ENCODE data around the gene WDR12. TPM values are rescaled to one million over a fixed set of nuclear protein-coding genes. Genes with fewer than 3 reads are reported as not detected.

The WDR12 gene
- 13.8 and 20.1 TPM in 2 replicates for total RNA-seq

DNA sequence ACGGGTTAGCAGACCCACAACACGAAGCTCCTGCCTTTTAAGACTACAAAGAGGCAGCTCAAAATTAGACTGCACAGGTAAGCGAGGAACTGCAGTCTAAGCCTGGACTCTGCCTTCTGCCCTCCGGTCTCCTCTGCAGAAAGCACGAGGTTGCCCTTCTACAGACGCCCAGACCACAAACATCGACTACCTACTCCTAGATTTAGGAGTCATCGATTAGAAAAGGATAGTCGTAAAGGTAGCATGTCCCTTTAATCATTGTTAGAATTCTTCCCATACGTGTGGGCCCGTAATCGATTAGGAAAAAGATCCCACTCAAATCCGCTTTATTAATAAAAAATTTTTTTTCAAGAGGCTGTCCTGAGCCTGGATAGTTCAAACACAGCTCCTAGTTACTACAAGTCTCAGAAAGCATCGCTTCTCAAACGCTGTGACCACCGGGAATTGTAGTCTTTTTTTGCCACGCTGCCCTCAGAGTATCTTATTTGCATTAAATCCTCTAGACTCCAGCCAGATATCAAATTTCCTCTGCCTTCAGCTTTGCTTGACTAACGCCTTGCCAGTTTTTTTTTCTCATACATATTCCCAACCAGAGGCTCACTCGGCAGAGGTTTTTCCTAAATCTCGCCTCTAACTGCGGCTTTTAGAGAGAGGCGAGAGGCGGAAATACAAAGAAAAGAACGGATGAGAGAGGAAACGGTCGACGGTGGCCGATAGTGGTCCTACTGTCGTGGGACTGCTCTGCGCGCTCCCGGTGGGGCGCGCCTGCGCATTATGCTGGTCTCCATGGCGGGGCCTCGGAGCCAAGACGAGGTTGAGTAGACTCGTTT is at the start of gene WDR12, which contains the start of gene CARF:
Gene WDR12, minus strand, starts transcription at position 162 of the 830 bp plus-strand sequence. CDS start 197 bp downstream, outside the sequence.
Gene CARF, plus strand, starts transcription at position 764 of the 830 bp plus-strand sequence. CDS start 29,628 bp downstream, outside the sequence.

DNA sequence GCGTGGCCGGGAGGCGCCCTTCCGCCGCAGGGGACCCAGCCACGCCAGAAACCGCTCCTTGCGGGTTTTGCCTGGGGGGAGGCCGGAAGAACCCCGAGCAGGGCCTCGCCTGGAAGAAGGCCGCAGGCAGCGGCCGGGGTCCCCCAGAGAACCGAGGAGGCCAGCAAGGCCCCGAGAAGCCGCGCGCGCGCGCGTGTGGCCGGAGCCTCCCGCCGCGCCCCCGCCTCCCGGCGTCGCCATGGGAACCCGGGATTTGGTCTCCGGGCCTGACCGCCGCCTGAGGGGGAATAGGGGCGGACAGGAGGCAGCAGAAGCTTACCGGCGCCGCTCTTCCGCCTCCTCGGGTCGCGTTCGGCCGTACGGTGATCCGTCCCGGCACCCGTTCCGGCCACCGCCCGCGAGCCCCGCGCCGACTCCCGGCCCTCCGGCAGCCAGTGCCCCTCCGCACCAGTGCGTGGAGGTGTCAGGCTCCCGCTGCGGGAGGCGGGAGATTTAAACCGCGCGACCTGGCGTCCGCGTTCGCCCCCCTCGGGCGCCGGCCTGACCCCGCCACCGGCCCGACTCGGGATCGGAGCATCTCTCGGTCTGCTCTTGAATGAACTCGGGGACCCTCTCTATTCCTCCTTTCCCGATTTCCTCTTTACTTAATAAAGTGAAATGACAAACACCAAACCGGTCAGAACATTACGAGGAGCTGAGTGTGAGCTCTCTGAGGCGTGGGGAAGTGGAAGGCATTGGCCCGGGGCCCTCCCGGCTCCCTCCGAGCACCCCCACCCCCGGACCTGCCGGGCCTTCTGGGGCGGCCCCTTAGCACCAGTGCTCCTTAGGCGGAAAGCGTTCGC is 40.0 kb downstream of the WDR12 start, which contains the start of gene ICA1L:
Gene ICA1L, minus strand, starts transcription at position 467 of the 842 bp plus-strand sequence. CDS start 42,757 bp downstream, outside the sequence.

Other genes with a start within 250 kb of the WDR12 start
- 3.2 and 6.5 TPM in 2 replicates for gene ICA1L, start 39.9 kb downstream of the WDR12 start, total RNA-seq
- 11.1 and 13.5 TPM in 2 replicates for gene CARF, start 602 bp upstream of the WDR12 start, total RNA-seq
- 40.1 and 52.2 TPM in 2 replicates for gene NBEAL1, start 103.2 kb upstream of the WDR12 start, total RNA-seq

Measured in hair follicle dermal papilla cell (primary cell).